Ovary (tissue), 3 donors: ENCODE measurements around the gene ZNF8.

Experiments used
- POLR2A ChIP-seq: fragments of 450-650 bp; IDR thresholded peaks from one replicate; pipeline ENCODE4 v1.6.1; 2017; ENCODE audit warnings: antibody characterized with exemption, mild to moderate bottlenecking, moderate library complexity
- TF ChIP-seq, protein P1 (sequence below), 3 donors: fragments of 450-650 bp in 2 of 3; fragments of 200-600 bp in 1 of 3; IDR thresholded peaks; one replicate each; pipeline versions ENCODE4 v1.5.1 to v1.8.0; 2016 to 2022; ENCODE audit warnings: antibody characterized with exemption in 3 of 3, mild to moderate bottlenecking in 1 of 3
- donor health status: DM: no; HTN: no; CAD: no.

DNA sequence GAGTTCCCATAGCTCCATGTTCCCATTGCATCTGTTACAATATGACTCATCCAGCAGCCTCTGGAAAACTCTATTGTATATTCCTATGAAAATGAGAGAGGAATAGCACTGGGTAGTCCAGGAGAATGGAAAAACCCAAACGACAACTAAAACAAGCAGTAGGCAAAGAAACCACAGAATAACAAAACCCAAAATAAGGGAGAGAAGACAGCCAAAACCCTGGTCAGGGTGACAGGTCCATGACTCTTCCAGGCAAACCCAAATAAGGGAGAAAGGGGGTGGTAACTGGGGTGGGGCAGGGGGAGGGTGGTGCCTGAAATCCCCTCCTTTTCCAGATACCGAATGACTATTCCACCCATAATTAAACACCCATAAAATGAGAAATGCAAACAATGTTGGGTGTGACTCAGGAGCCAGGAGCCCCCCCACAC lies 4.0 kb upstream of the ZNF8 start:
- TF ChIP-seq, protein P1, sequence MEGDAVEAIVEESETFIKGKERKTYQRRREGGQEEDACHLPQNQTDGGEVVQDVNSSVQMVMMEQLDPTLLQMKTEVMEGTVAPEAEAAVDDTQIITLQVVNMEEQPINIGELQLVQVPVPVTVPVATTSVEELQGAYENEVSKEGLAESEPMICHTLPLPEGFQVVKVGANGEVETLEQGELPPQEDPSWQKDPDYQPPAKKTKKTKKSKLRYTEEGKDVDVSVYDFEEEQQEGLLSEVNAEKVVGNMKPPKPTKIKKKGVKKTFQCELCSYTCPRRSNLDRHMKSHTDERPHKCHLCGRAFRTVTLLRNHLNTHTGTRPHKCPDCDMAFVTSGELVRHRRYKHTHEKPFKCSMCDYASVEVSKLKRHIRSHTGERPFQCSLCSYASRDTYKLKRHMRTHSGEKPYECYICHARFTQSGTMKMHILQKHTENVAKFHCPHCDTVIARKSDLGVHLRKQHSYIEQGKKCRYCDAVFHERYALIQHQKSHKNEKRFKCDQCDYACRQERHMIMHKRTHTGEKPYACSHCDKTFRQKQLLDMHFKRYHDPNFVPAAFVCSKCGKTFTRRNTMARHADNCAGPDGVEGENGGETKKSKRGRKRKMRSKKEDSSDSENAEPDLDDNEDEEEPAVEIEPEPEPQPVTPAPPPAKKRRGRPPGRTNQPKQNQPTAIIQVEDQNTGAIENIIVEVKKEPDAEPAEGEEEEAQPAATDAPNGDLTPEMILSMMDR (IDR thresholded peaks at IDR 0.05), result no peak
- no peak for TF ChIP-seq POLR2A
